ENCODE results near the gene EIF4G2.

DNA sequence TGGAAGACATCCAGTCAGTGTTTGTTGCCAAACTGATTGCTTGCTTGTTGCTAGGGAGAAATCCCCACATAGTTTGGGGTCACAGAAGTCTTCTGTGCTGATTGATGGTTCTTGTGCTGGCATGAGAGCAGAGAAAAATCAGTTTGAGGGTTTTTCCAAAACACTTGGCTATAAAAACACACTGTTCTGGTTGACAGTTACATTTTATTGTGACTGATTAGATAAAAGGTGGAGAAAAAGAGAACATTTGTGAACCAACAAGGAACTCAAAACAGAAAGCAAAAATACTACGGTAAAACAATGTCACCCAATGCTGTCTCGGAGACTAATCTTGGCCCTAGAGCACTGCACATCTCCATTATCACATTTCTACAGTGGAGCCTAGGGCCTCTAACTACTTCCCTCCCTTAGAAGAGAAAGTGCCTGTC lies 14.4 kb upstream of the EIF4G2 start:
- TF ChIP-seq, protein P1, sequence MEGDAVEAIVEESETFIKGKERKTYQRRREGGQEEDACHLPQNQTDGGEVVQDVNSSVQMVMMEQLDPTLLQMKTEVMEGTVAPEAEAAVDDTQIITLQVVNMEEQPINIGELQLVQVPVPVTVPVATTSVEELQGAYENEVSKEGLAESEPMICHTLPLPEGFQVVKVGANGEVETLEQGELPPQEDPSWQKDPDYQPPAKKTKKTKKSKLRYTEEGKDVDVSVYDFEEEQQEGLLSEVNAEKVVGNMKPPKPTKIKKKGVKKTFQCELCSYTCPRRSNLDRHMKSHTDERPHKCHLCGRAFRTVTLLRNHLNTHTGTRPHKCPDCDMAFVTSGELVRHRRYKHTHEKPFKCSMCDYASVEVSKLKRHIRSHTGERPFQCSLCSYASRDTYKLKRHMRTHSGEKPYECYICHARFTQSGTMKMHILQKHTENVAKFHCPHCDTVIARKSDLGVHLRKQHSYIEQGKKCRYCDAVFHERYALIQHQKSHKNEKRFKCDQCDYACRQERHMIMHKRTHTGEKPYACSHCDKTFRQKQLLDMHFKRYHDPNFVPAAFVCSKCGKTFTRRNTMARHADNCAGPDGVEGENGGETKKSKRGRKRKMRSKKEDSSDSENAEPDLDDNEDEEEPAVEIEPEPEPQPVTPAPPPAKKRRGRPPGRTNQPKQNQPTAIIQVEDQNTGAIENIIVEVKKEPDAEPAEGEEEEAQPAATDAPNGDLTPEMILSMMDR (IDR thresholded peaks at IDR 0.05), result no peak
- TF ChIP-seq EP300 (IDR thresholded peaks at IDR 0.05) (no peak), POLR2A (IDR thresholded peaks at IDR 0.05) (no peak)

Data from tibial nerve (tissue), 4 donors.